Left lung (tissue), 10 donors: ENCODE measurements around the gene ABAT. TPM values are rescaled to one million over a fixed set of nuclear protein-coding genes. Genes with fewer than 3 reads are reported as not detected.
A peak's percentile ranks its signal among the peaks of the same experiment; 100 is the strongest.

ENCODE experiments used
- ATAC-seq: fragments of 200-7000 bp; cut with Tn5 transposase; one replicate; pipeline ENCODE4 v1.9.1; 2020; ENCODE audit warnings: moderate library complexity
- DNase-seq, 4 donors: peaks; one replicate each; pipeline ENCODE4 v3.0.0-alpha.2; 2013 to 2020
- H3K27ac ChIP-seq, 2 donors: fragments of 200-600 bp; sonication (generic) in 1 of 2; one replicate each; pipeline versions ENCODE4 v1.5.0 to v1.8.0; 2020 to 2021
- H3K27me3 ChIP-seq, 2 donors: fragments of 200-600 bp; sonication (generic) in 1 of 2; one replicate each; pipeline versions ENCODE4 v1.5.0 to v1.8.0; 2020 to 2021
- H3K36me3 ChIP-seq, 2 donors: fragments of 200-600 bp; sonication (generic) in 1 of 2; one replicate each; pipeline versions ENCODE4 v1.5.0 to v1.8.0; 2020 to 2021
- H3K4me1 ChIP-seq, 2 donors: fragments of 200-600 bp; one replicate each; pipeline ENCODE4 v1.8.0; 2021
- H3K4me3 ChIP-seq, 2 donors: fragments of 200-600 bp; sonication (generic) in 1 of 2; one replicate each; pipeline versions ENCODE4 v1.5.0 to v1.8.0; 2020 to 2021; ENCODE audit warnings: mild to moderate bottlenecking in 1 of 2
- H3K9me3 ChIP-seq, 2 donors: fragments of 200-600 bp; sonication (generic) in 1 of 2; one replicate each; pipeline versions ENCODE4 v1.5.0 to v1.8.0; 2020 to 2021
- intact Hi-C, 2 donors: fragments of 100-400 bp; cut with DNase I; formaldehyde crosslinking; loops; one replicate each; pipeline versions ENCODE4 v1.11.2 to v1.14.2; 2022
- polyA plus RNA-seq, 6 donors: library from polyadenylated mRNA; unstranded; fragments of 120-200 nt; gene quantifications; one replicate each; pipeline ENCODE4 v1.2.1, GENCODE V29; 2013; ENCODE audit not compliant: insufficient read length in 6 of 6
- total RNA-seq, 2 donors: library from RNA; stranded (reverse); fragmentation: NEBNext Ultra II Directional; extraction: Animal tissue kit (Norgen Biotek cat#: 25700); gene quantifications; one replicate each; pipeline ENCODE4 v1.2.1, GENCODE V29; 2021
- TF ChIP-seq, protein P1 (sequence below), 2 donors: fragments of 200-600 bp; sonication (generic) in 1 of 2; IDR thresholded peaks; one replicate each; pipeline versions ENCODE4 v1.5.0 to v1.8.0; 2021; ENCODE audit warnings: antibody characterized with exemption in 2 of 2
- donor health status: DM: no; HTN: yes; CAD: no.
- donor health status: DM: no; HTN: no; CAD: no.

The ABAT gene
- total and polyA plus RNA-seq, 8 donors = 8.0 to 42.6 (median 35.3) TPM

DNA sequence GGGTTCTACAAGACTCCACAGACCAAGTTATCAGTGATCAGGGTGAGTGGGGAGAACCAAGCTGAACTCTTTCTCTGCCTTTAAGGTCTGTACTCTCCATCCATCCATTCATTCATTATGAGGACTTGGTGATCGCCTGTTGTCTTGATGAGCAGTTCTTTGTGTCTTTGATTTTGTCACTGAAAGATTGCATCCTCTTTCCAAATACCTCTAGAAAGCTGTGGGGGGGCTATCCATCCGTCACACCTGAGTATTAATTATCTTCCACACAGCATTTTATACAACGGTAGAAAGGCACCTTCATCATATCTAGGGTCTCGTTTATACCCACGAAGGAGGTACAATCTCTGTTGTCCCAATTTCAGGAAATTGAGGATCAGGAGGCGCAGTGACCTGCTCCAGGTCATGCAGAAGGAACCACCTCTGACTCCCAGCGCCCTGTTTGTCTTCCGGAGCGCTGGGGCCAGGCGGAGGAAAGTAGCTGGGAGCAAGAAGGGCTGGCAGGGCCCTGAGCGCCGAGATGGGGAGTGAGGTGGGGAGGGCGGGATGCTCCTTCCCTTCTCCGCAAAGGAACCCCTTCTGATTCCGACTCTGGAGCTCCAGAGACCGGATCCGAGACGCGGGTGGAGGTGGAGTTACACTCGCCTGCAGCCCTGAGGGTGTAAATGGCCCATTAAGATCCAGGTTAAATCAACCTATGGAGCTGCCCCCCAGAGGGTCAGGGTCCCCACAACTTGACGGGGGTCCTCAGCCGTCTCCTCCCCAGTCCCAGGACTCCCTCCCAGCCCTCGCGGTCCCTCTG lies 605 bp upstream of the ABAT start:
- DNase-seq (no peak), ATAC-seq (peak; percentile 70)
- H3K36me3 ChIP-seq = no peaks in the 10 kb centered on the region
- intact Hi-C loops = no loop called here
- no peaks in the 10 kb centered on the region for H3K27me3 ChIP-seq
- TF ChIP-seq, protein P1, sequence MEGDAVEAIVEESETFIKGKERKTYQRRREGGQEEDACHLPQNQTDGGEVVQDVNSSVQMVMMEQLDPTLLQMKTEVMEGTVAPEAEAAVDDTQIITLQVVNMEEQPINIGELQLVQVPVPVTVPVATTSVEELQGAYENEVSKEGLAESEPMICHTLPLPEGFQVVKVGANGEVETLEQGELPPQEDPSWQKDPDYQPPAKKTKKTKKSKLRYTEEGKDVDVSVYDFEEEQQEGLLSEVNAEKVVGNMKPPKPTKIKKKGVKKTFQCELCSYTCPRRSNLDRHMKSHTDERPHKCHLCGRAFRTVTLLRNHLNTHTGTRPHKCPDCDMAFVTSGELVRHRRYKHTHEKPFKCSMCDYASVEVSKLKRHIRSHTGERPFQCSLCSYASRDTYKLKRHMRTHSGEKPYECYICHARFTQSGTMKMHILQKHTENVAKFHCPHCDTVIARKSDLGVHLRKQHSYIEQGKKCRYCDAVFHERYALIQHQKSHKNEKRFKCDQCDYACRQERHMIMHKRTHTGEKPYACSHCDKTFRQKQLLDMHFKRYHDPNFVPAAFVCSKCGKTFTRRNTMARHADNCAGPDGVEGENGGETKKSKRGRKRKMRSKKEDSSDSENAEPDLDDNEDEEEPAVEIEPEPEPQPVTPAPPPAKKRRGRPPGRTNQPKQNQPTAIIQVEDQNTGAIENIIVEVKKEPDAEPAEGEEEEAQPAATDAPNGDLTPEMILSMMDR (IDR thresholded peaks at IDR 0.05) = no peak
- H3K9me3 ChIP-seq = no peaks in the 10 kb centered on the region
- no peak overlapping the region for H3K27ac ChIP-seq
- H3K4me3 ChIP-seq = peak overlapping the region; percentile 56 to 64
- H3K4me1 ChIP-seq = peaks cover 7 to 12% of the 10 kb centered on the region in 2 donors

DNA sequence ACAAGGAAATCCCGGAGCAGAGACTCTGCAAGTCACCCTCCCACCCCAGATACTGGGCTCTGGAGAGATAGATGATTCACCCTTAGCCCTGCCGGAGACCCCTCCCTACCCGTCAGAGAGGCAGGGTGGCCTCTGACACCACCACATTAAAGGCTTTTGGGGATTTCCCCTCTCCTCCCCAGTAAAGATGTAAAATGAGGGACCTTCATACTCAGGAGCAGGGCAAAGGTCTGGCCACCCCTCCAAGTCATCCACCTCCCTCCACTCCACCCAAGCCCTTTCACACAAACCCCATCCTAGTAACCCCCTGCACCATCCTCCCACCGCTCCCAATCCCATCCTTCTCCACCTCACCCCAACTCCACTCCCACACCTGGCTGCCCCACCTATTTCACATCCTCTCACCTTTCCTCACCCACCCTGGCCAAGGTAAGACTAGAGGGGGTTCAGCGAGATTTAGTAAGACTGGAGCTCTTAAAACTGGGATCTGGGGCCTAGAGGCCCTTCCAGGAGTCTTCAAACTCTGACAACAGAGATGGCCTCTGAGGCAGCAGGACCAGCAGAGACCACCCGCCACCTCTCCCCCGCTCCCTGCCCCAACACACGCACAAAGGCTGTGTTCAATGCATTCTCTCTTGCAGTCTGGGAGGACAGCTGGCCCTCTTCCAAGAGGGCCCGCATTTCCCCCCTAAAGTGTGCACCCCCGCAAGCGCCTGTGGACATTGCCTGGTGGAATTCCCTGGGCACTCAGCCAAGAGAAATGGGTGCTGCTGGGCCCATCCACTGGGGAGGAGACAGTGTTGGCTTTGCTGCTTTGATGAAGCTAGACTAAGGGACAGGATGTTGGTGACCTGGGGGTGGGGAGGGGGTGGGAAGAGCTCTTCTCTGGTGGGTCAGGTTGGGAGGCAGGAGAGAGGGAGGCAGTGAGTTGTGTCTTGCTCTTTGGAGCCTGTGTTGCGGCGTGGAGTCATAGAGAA lies 1.1 kb downstream of the ABAT start:
- TF ChIP-seq, protein P1 (IDR thresholded peaks at IDR 0.05) = no peak
- H3K27me3 ChIP-seq = no peaks in the 10 kb centered on the region
- H3K9me3 ChIP-seq = no peaks in the 10 kb centered on the region
- DNase-seq (no peak), ATAC-seq (no peak)
- H3K36me3 ChIP-seq = no peaks in the 10 kb centered on the region
- intact Hi-C loops = no loop called here
- H3K27ac ChIP-seq = no peak overlapping the region
- H3K4me1 ChIP-seq = peaks cover 7 to 12% of the 10 kb centered on the region in 2 donors
- peak overlapping the region in 1 of 2 donors; percentile 56 for H3K4me3 ChIP-seq

DNA sequence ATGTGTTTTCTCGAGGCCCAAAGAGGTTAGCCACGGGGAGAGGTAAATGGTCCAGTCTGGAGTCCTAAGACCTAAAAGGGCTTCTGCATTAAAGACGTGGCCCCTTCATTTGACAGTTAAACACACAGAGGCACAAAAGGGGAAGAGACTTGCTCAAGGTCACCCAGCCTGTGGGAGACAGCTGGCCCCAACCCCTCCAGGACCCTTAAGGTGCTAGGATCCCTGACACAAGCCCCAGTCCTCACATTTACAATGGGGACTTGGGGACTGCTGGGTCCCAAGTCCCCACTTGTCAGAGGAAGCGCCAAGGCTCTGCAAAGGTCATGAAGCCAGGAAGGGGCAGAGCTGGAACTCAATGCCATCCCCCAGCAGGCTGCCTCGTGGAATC lies 1.7 kb downstream of the ABAT start:
- Histone ChIP-seq H3K4me3 (no peak overlapping the region), H3K9me3 (no peaks in the 10 kb centered on the region), H3K27ac (no peak overlapping the region), H3K27me3 (no peaks in the 10 kb centered on the region), H3K36me3 (no peaks in the 10 kb centered on the region), H3K4me1 (peaks cover 7 to 12% of the 10 kb centered on the region in 2 donors)
- DNase-seq = no peak
- intact Hi-C loops = no loop called here
- TF ChIP-seq, protein P1 (IDR thresholded peaks at IDR 0.05) = no peak
- no peak for ATAC-seq

DNA sequence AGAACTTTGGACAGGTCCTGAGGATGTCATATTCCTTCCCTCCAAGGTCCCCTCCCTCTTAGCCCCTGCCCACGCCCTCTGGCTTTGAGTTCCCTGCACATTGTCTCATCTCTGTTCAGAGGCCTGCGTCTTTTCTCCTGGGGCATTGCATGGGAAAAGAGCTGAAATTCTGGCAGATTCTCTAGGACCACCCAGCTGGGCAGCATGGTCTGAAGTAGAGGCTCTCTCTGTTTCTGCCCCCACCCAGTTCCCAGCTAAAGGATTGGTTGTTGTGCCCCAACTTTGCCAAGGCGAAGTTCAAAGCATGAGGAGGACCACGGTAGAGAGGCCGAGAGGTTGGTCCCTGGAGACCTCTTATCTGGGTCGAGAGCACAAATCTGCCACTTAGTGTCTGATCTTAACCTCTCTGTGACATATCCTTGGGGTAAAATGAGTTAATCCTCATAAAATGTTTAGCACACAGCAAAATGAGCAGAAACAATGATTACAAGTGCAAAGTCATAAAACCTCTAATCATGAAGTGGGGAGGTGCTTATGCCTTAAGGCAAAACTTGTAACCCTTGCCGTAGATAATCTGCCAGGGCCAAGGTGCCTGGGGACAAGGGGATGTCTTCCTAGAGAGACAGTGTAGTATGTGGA lies 2.4 kb downstream of the ABAT start:
- no peaks in the 10 kb centered on the region for H3K9me3 ChIP-seq
- ATAC-seq (no peak), DNase-seq (no peak)
- H3K4me1 ChIP-seq = peaks cover 7 to 12% of the 10 kb centered on the region in 2 donors
- no peaks in the 10 kb centered on the region for H3K36me3 ChIP-seq
- intact Hi-C loops = no loop called here
- H3K27me3 ChIP-seq = no peaks in the 10 kb centered on the region
- no peak overlapping the region for H3K27ac ChIP-seq
- no peak overlapping the region for H3K4me3 ChIP-seq
- TF ChIP-seq, protein P1 (IDR thresholded peaks at IDR 0.05) = no peak
